Mucosa of descending colon (tissue), 3 donors: ENCODE data around the gene EIF4A3. TPM values are rescaled to one million over a fixed set of nuclear protein-coding genes. Genes with fewer than 3 reads are reported as not detected.

Experiments
- ATAC-seq: fragments of 200-7000 bp; cut with Tn5 transposase; one replicate; pipeline ENCODE4 v1.9.1; 2020; ENCODE audit warnings: mild to moderate bottlenecking, moderate library complexity
- DNase-seq, 3 donors: peaks; one replicate each; pipeline ENCODE4 v3.0.0-alpha.2; 2020
- H3K36me3 ChIP-seq: fragments of 200-600 bp; one replicate; pipeline ENCODE4 v1.8.0; 2021; ENCODE audit warnings: low read depth, mild to moderate bottlenecking
- H3K4me1 ChIP-seq: fragments of 200-600 bp; one replicate; pipeline ENCODE4 v1.8.0; 2021; ENCODE audit warnings: low read depth, mild to moderate bottlenecking
- H3K4me3 ChIP-seq: fragments of 200-600 bp; one replicate; pipeline ENCODE4 v1.8.0; 2021; ENCODE audit warnings: mild to moderate bottlenecking
- H3K9me3 ChIP-seq: fragments of 200-600 bp; one replicate; pipeline ENCODE4 v1.8.0; 2021; ENCODE audit warnings: mild to moderate bottlenecking
- CTCF ChIP-seq: fragments of 200-600 bp; IDR thresholded peaks from one replicate; pipeline ENCODE4 v1.8.0; 2022; ENCODE audit warnings: antibody characterized with exemption, mild to moderate bottlenecking
- intact Hi-C, 2 donors: fragments of 100-400 bp; cut with DNase I in 1 of 2; cut with micrococcal nuclease in 1 of 2; formaldehyde crosslinking; loops; one replicate each; pipeline versions ENCODE4 v1.11.0 to v1.11.1; 2022; cut with DNase I, micrococcal nuclease
- total RNA-seq, 3 donors: library from RNA; stranded (reverse); fragmentation: NEBNext Ultra II Directional in 2 of 3; extraction: Animal tissue kit (Norgen Biotek cat#: 25700) in 2 of 3; gene quantifications; one replicate each; pipeline versions ENCODE4 v1.2.1 to v1.2.4, GENCODE V29; 2021 to 2023
- donor health status: DM: no; HTN: no; CAD: no; lungs with moderate emphysema.
- donor health status: DM: no; HTN: no; CAD: no.
- donor health status: DM: no; HTN: yes; CAD: no.

The EIF4A3 gene
- total RNA-seq, 3 donors from 2014 or later, result 59.2 to 80.2 (median 61.8) TPM

GRCh38 chr17:80099291-80100034, 47.5 kb downstream of the EIF4A3 start:
- intact Hi-C loops, result no loop called here
- no peak for ATAC-seq
- DNase-seq, result no peak

GRCh38 chr17:80097844-80098691, 48.9 kb downstream of the EIF4A3 start:
- TF ChIP-seq CTCF, result no peak
- Histone ChIP-seq H3K4me3 (no peak overlapping the region), H3K4me1 (peaks cover 7% of the 10 kb centered on the region), H3K9me3 (no peaks in the 10 kb centered on the region), H3K36me3 (no peaks in the 10 kb centered on the region)
- intact Hi-C loops, result no loop called here
- ATAC-seq (no peak), DNase-seq (no peak)

More at GRCh38 chr17:80099291-80100034, 47.5 kb downstream of the EIF4A3 start:
- H3K4me3 ChIP-seq, result no peak overlapping the region
- peaks cover 7% of the 10 kb centered on the region for H3K4me1 ChIP-seq
- no peaks in the 10 kb centered on the region for H3K9me3 ChIP-seq
- TF ChIP-seq CTCF, result no peak
- H3K36me3 ChIP-seq, result no peaks in the 10 kb centered on the region

DNA sequence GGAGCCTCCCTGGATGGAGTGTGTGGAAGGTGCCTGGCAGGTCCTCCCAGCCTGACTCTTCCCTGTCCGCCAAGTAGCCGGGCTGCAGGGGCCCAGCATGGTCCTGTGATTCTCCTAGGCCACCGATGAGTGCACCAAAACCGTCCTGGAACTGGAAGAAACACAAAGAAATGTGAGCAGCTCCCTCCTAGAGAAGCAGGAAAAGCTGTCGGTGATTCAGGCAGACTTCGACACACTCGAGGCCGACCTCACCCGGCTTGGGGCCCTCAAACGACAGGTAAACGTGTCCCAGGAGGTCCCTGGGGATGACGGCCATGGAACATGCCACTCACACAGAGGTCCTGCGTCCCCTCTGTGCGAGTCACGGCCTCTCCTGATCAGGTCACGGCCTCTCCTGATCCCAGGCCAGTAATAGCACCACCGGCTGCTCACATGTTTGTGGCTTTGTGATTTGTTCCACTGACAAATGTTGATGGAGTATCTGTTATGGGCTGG, 49.8 kb downstream of the EIF4A3 start:
- no peak for TF ChIP-seq CTCF
- intact Hi-C loops, result no loop called here
- DNase-seq, result no peak
- H3K4me1 ChIP-seq, result peaks cover 3% of the 10 kb centered on the region
- no peaks in the 10 kb centered on the region for H3K36me3 ChIP-seq
- H3K4me3 ChIP-seq, result no peak overlapping the region
- H3K9me3 ChIP-seq, result no peaks in the 10 kb centered on the region
- no peak for ATAC-seq

- no peaks in the 10 kb centered on the region for H3K36me3 ChIP-seq
- DNase-seq (no peak), ATAC-seq (no peak)
- no peaks in the 10 kb centered on the region for H3K4me1 ChIP-seq
- no peak for TF ChIP-seq CTCF
- no peak overlapping the region for H3K4me3 ChIP-seq
- H3K9me3 ChIP-seq, result no peaks in the 10 kb centered on the region
- intact Hi-C loops, result no loop called here
Measured at GRCh38 chr17:80096561-80097021, 50.3 kb downstream of the EIF4A3 start.

GRCh38 chr17:80095844-80096475, 51.0 kb downstream of the EIF4A3 start:
- ATAC-seq, result no peak
- TF ChIP-seq CTCF, result no peak

More at GRCh38 chr17:80095844-80096475, 51.0 kb downstream of the EIF4A3 start:
- intact Hi-C loops, result no loop called here
- no peaks in the 10 kb centered on the region for H3K4me1 ChIP-seq
- DNase-seq, result no peak
- H3K9me3 ChIP-seq, result no peaks in the 10 kb centered on the region
- H3K4me3 ChIP-seq, result no peak overlapping the region
- no peaks in the 10 kb centered on the region for H3K36me3 ChIP-seq
